GM21515 (cell line): ENCODE results near the gene JAZF1.

ENCODE experiments used
- ATAC-seq: cut with Tn5 transposase; IDR thresholded peaks from one replicate; pipeline ENCODE4 v1.9.1; 2021; ENCODE audit not compliant: unreplicated experiment

Gene JAZF1

GRCh38 chr7:28052933-28053332 lies 127.7 kb downstream of the JAZF1 start:
- ATAC-seq = no peak

GRCh38 chr7:28048694-28049093 lies 131.9 kb downstream of the JAZF1 start:
- no peak for ATAC-seq

GRCh38 chr7:28046035-28046434 lies 134.6 kb downstream of the JAZF1 start:
- no peak for ATAC-seq

GRCh38 chr7:28045592-28045991 lies 135.0 kb downstream of the JAZF1 start:
- no peak for ATAC-seq

GRCh38 chr7:28044825-28045224 lies 135.8 kb downstream of the JAZF1 start:
- no peak for ATAC-seq

- no peak for ATAC-seq
These were observed 137.9 kb downstream of the JAZF1 start for GRCh38 chr7:28042721-28043120.

GRCh38 chr7:28041508-28042314 lies 138.9 kb downstream of the JAZF1 start:
- no peak for ATAC-seq

GRCh38 chr7:28038175-28038797 lies 142.3 kb downstream of the JAZF1 start:
- no peak for ATAC-seq

- peak; percentile 78 for ATAC-seq
These were observed 143.2 kb downstream of the JAZF1 start for GRCh38 chr7:28037220-28038010.

GRCh38 chr7:28036696-28037095 lies 143.9 kb downstream of the JAZF1 start:
- no peak for ATAC-seq

GRCh38 chr7:28033386-28033785 lies 147.2 kb downstream of the JAZF1 start:
- no peak for ATAC-seq

GRCh38 chr7:28032738-28033380 lies 147.7 kb downstream of the JAZF1 start:
- ATAC-seq = no peak

GRCh38 chr7:28029051-28029450 lies 151.5 kb downstream of the JAZF1 start:
- no peak for ATAC-seq

- no peak for ATAC-seq
These were observed 152.1 kb downstream of the JAZF1 start for GRCh38 chr7:28028471-28028870.

GRCh38 chr7:28026237-28026636 lies 154.4 kb downstream of the JAZF1 start:
- no peak for ATAC-seq

- ATAC-seq = no peak
These were observed 155.7 kb downstream of the JAZF1 start for GRCh38 chr7:28024786-28025334.

- peak; percentile 85 for ATAC-seq
These were observed 160.2 kb downstream of the JAZF1 start for GRCh38 chr7:28020302-28020940.

GRCh38 chr7:28018856-28019465 lies 161.6 kb downstream of the JAZF1 start:
- no peak for ATAC-seq

GRCh38 chr7:28018446-28018845 lies 162.1 kb downstream of the JAZF1 start:
- no peak for ATAC-seq

- no peak for ATAC-seq
These were observed 162.6 kb downstream of the JAZF1 start for GRCh38 chr7:28018020-28018419.
